ENCODE results near the gene ID2.

- TF ChIP-seq PCBP1 (IDR thresholded peaks at IDR 0.05; ENCODE audit: borderline replicate concordance, low read depth, low read length) (no peak), SKIL (CRISPR knock-in tag; IDR thresholded peaks at IDR 0.05; ENCODE audit: borderline replicate concordance) (no peak), ZNF550 (CRISPR knock-in tag; IDR thresholded peaks at IDR 0.05; ENCODE audit: borderline replicate concordance) (no peak), ZFAT (CRISPR knock-in tag; conservative IDR thresholded peaks at IDR 0.05) (no peak)
Measured at GRCh38 chr2:8693157-8693821, 11.4 kb downstream of the ID2 start.

All from HepG2 (cell line).